CD14-positive monocyte (primary cell): ENCODE data around the gene TSPAN7. TPM values are rescaled to one million over a fixed set of nuclear protein-coding genes. Genes with fewer than 3 reads are reported as not detected.

Experiments
- DNase-seq, 3 donors: peaks; one replicate each; pipeline ENCODE4 v3.0.0-alpha.2; 2011 to 2022
- H2AFZ ChIP-seq: 2 replicates; pipeline ENCODE4 v1.6.0; 2012; ENCODE audit warnings: mild to moderate bottlenecking, low read depth, low read length, inconsistent platforms; ENCODE audit not compliant: insufficient read depth, poor library complexity, severe bottlenecking
- H3K27ac ChIP-seq, 2 donors: 1 replicate in 1 of 2; 2 replicates in 1 of 2; pipeline ENCODE4 v1.5.1; 2012 to 2013; ENCODE audit warnings: low read length in 2 of 2, control low read depth in 1 of 2, inconsistent platforms in 1 of 2, low read depth in 1 of 2, mild to moderate bottlenecking in 1 of 2
- H3K27me3 ChIP-seq, 2 donors: one replicate each; pipeline versions ENCODE4 v1.6.0 to v1.6.1; 2011 to 2013; ENCODE audit warnings: low read length in 2 of 2; ENCODE audit not compliant: control insufficient read depth in 2 of 2, insufficient read depth in 2 of 2
- H3K36me3 ChIP-seq, 2 donors: replicated peaks in 1 of 2; 1 replicate in 1 of 2; 2 replicates in 1 of 2; pipeline versions ENCODE4 v1.5.1 to v1.6.1; 2012 to 2013; ENCODE audit warnings: low read length in 2 of 2, control low read depth in 1 of 2, inconsistent platforms in 1 of 2, mild to moderate bottlenecking in 1 of 2; ENCODE audit not compliant: insufficient read depth in 2 of 2, control insufficient read depth in 1 of 2
- H3K4me1 ChIP-seq, 2 donors: 1 replicate in 1 of 2; 2 replicates in 1 of 2; pipeline versions ENCODE4 v1.5.1 to v1.6.1; 2012 to 2013; ENCODE audit warnings: low read length in 2 of 2, control low read depth in 1 of 2, inconsistent platforms in 1 of 2, mild to moderate bottlenecking in 1 of 2, moderate library complexity in 1 of 2; ENCODE audit not compliant: insufficient read depth in 2 of 2, control insufficient read depth in 1 of 2
- H3K4me2 ChIP-seq: replicated peaks from 2 replicates; pipeline ENCODE3; 2012; ENCODE audit warnings: low read length, moderate library complexity, mild to moderate bottlenecking; ENCODE audit not compliant: poor library complexity, severe bottlenecking; ENCODE audit errors: extremely low read depth
- H3K4me3 ChIP-seq, 3 experiments: fragments of 200-600 bp in 1 of 3; sonication (generic) in 1 of 3; replicated peaks in 1 of 3; 1 replicate in 2 of 3; 2 replicates in 1 of 3; pipeline ENCODE4 v1.5.1; 2011 to 2013; ENCODE audit warnings: low read length in 3 of 3, mild to moderate bottlenecking in 3 of 3, control low read depth in 2 of 3, low read depth in 2 of 3, inconsistent platforms in 1 of 3, moderate library complexity in 1 of 3
- H3K79me2 ChIP-seq: 2 replicates; pipeline ENCODE4 v1.6.0; 2012; ENCODE audit warnings: mild to moderate bottlenecking, control low read depth, inconsistent platforms, low read length, moderate library complexity; ENCODE audit not compliant: insufficient read depth
- H3K9ac ChIP-seq: 2 replicates; pipeline ENCODE4 v1.6.0; 2017; ENCODE audit warnings: low read length, mild to moderate bottlenecking; ENCODE audit not compliant: insufficient read depth, poor library complexity, severe bottlenecking
- H3K9me3 ChIP-seq, 2 donors: replicated peaks in 1 of 2; 1 replicate in 1 of 2; 2 replicates in 1 of 2; pipeline versions ENCODE4 v1.5.1 to v1.6.1; 2012 to 2013; ENCODE audit warnings: low read length in 2 of 2, control low read depth in 1 of 2; ENCODE audit not compliant: control insufficient read depth in 1 of 2, insufficient read depth in 1 of 2
- H4K20me1 ChIP-seq: 2 replicates; pipeline ENCODE4 v1.6.0; 2012; ENCODE audit warnings: mild to moderate bottlenecking, low read length, control low read depth, moderate library complexity; ENCODE audit not compliant: insufficient read depth
- H3K27ac Mint-ChIP-seq, 7 donors: one replicate each; pipeline ENCODE4 v1.8.0; 2020; ENCODE audit warnings: mild to moderate bottlenecking in 7 of 7, mixed read lengths in 7 of 7, moderate library complexity in 6 of 7, inconsistent platforms in 2 of 7
- H3K27me3 Mint-ChIP-seq, 3 donors: one replicate each; pipeline ENCODE4 v1.8.0; 2021 to 2022; ENCODE audit warnings: low read depth in 3 of 3, mild to moderate bottlenecking in 3 of 3, mixed read lengths in 3 of 3, moderate library complexity in 3 of 3, inconsistent platforms in 1 of 3
- H3K36me3 Mint-ChIP-seq, 2 donors: one replicate each; pipeline ENCODE4 v1.8.0; 2020; ENCODE audit warnings: mixed read lengths in 2 of 2, inconsistent platforms in 1 of 2, mild to moderate bottlenecking in 1 of 2
- H3K4me1 Mint-ChIP-seq: one replicate; pipeline ENCODE4 v1.8.0; 2020; ENCODE audit warnings: mild to moderate bottlenecking, mixed read lengths
- H3K4me3 Mint-ChIP-seq, 2 donors: one replicate each; pipeline ENCODE4 v1.8.0; 2020; ENCODE audit warnings: mild to moderate bottlenecking in 2 of 2, mixed read lengths in 2 of 2, moderate library complexity in 1 of 2
- H3K9me3 Mint-ChIP-seq, 7 donors: one replicate each; pipeline ENCODE4 v1.8.0; 2020 to 2022; ENCODE audit warnings: mixed read lengths in 7 of 7, mild to moderate bottlenecking in 6 of 7, moderate library complexity in 6 of 7, inconsistent platforms in 2 of 7
- CTCF ChIP-seq: fragments of 200-600 bp; IDR thresholded peaks from one replicate; pipeline ENCODE4 v1.8.0; 2022; ENCODE audit warnings: antibody characterized with exemption, mild to moderate bottlenecking
- WGBS: methylation state at CpG from one replicate; pipeline ENCODE4 v1.1.5; 2013; ENCODE audit warnings: missing lambda C conversion rate; ENCODE audit not compliant: insufficient coverage; 5-methylcytosine and 5-hydroxymethylcytosine counted together
- intact Hi-C, 2 donors: fragments of 100-400 bp; cut with micrococcal nuclease; formaldehyde crosslinking; loops; one replicate each; pipeline versions ENCODE4 v1.15.0 to v1.15.1; 2023
- polyA plus RNA-seq, 3 donors: library from polyadenylated mRNA; depleted of rRNA in 1 of 3; unstranded in 2 of 3; stranded (reverse) in 1 of 3; fragments of 300-500 nt in 2 of 3; fragments of >200 nt in 1 of 3; fragmentation: Illumina TruSeq in 2 of 3; gene quantifications; 1 replicate in 2 of 3; 2 replicates in 1 of 3; pipeline ENCODE4 v1.2.3, GENCODE V29; 2012 to 2021

Gene TSPAN7
- polyA plus RNA-seq, 3 donors, result not detected

- peak in 1 of 3 donors; percentile 41 for DNase-seq
- TF ChIP-seq CTCF, result no peak
- H3K9me3 Mint-ChIP-seq, result peaks cover 0 to 10% (median 4%) of the 10 kb centered on the region in 7 donors
- Histone ChIP-seq H3K4me3 (no peak overlapping the region), H3K27ac (no peak overlapping the region), H3K79me2 (no peaks in the 10 kb centered on the region), H3K4me2 (no peak overlapping the region), H3K27me3 (peaks cover 4 to 17% of the 10 kb centered on the region in 2 donors), H4K20me1 (no peaks in the 10 kb centered on the region), H3K36me3 (no peaks in the 10 kb centered on the region), H2AFZ (no peak overlapping the region), H3K9ac (no peak overlapping the region), H3K9me3 (peaks cover 0 to 6% of the 10 kb centered on the region in 2 donors), H3K4me1 (peaks cover 12 to 16% of the 10 kb centered on the region in 2 donors)
- peaks cover 11 to 23% (median 16%) of the 10 kb centered on the region in 3 donors for H3K27me3 Mint-ChIP-seq
- no peak overlapping the region for H3K4me3 Mint-ChIP-seq
- H3K36me3 Mint-ChIP-seq, result no peaks in the 10 kb centered on the region
- no peak overlapping the region for H3K27ac Mint-ChIP-seq
- WGBS, result no CpG with 5 or more reads among the region's 2 CpGs
- intact Hi-C loops, result no loop called here
- H3K4me1 Mint-ChIP-seq, result peaks cover 14% of the 10 kb centered on the region
Measured at GRCh38 chrX:38558686-38559085, 2.7 kb upstream of the TSPAN7 start.

- Histone ChIP-seq H4K20me1 (no peaks in the 10 kb centered on the region), H3K4me1 (peaks cover 12 to 16% of the 10 kb centered on the region in 2 donors), H3K4me2 (peak overlapping the region; percentile 78), H3K9me3 (peaks cover 0 to 6% of the 10 kb centered on the region in 2 donors), H3K27ac (no peak overlapping the region), H3K27me3 (peaks cover 4 to 17% of the 10 kb centered on the region in 2 donors), H3K36me3 (no peaks in the 10 kb centered on the region), H3K79me2 (no peaks in the 10 kb centered on the region), H2AFZ (peak overlapping the region; percentile 77), H3K4me3 (peak overlapping the region; percentile 41 to 73 (median 46)), H3K9ac (peak overlapping the region; percentile 22)
- 39% methylated on average over 4 of the region's 9 CpGs for WGBS
- intact Hi-C loops, result no loop called here
- TF ChIP-seq CTCF, result no peak
- DNase-seq, result no peak
- H3K9me3 Mint-ChIP-seq, result peaks cover 0 to 10% (median 4%) of the 10 kb centered on the region in 7 donors
- peaks cover 9 to 25% (median 16%) of the 10 kb centered on the region in 3 donors for H3K27me3 Mint-ChIP-seq
- H3K36me3 Mint-ChIP-seq, result no peaks in the 10 kb centered on the region
- peak overlapping the region; percentile 65 to 69 for H3K4me3 Mint-ChIP-seq
- no peak overlapping the region for H3K27ac Mint-ChIP-seq
- H3K4me1 Mint-ChIP-seq, result peaks cover 14% of the 10 kb centered on the region
Measured at GRCh38 chrX:38560776-38561125, 591 bp upstream of the TSPAN7 start.
